Kidney (tissue), 14 donors: ENCODE measurements around the gene WBP1L. TPM values are rescaled to one million over a fixed set of nuclear protein-coding genes. Genes with fewer than 3 reads are reported as not detected.

Experiments used
- DNase-seq, 5 donors: peaks; one replicate each; pipeline ENCODE4 v3.0.0-alpha.2; 2013 to 2020
- FAIRE-seq: peaks from 2 replicates; lab custom pipeline; 2012; peaks lifted over from hg19 to GRCh38; lab: Jason Lieb, UNC
- H3K27ac ChIP-seq, 2 donors: one replicate each; pipeline ENCODE4 v1.7.0; 2013; ENCODE audit warnings: low read depth in 2 of 2, low read length in 2 of 2, inconsistent platforms in 1 of 2
- H3K27me3 ChIP-seq: one replicate; pipeline ENCODE4 v1.7.1; 2013; ENCODE audit warnings: low read length, inconsistent platforms; ENCODE audit not compliant: control insufficient read depth, insufficient read depth
- H3K36me3 ChIP-seq, 3 donors: one replicate each; pipeline versions ENCODE4 v1.7.0 to v1.7.1; 2013; ENCODE audit warnings: low read length in 3 of 3, control low read depth in 1 of 3, inconsistent platforms in 1 of 3; ENCODE audit not compliant: insufficient read depth in 3 of 3, control insufficient read depth in 2 of 3
- H3K4me1 ChIP-seq, 3 donors: one replicate each; pipeline versions ENCODE4 v1.7.0 to v1.7.1; 2013; ENCODE audit warnings: low read length in 3 of 3, inconsistent platforms in 1 of 3, low read depth in 1 of 3; ENCODE audit not compliant: control insufficient read depth in 2 of 3, insufficient read depth in 2 of 3
- H3K4me3 ChIP-seq, 3 donors: one replicate each; pipeline versions ENCODE4 v1.7.0 to v1.8.1; 2013; ENCODE audit warnings: low read length in 3 of 3, control low read depth in 1 of 3, inconsistent platforms in 1 of 3
- H3K9ac ChIP-seq, 3 donors: one replicate each; pipeline versions ENCODE4 v1.7.0 to v1.7.1; 2013; ENCODE audit warnings: low read length in 3 of 3, control low read depth in 1 of 3, inconsistent platforms in 1 of 3
- H3K9me3 ChIP-seq, 3 donors: one replicate each; pipeline versions ENCODE4 v1.7.0 to v1.7.1; 2013; ENCODE audit warnings: low read length in 3 of 3, control low read depth in 1 of 3, inconsistent platforms in 1 of 3; ENCODE audit not compliant: control insufficient read depth in 2 of 3, insufficient read depth in 1 of 3
- intact Hi-C: fragments of 100-400 bp; cut with DNase I; formaldehyde crosslinking; loops from one replicate; pipeline ENCODE4 v1.11.1; 2022
- polyA plus RNA-seq: library from polyadenylated mRNA; stranded (reverse); fragments of 350-450 nt; fragmentation: Illumina TruSeq; extraction: RNeasy Lipid Tissue Mini Kit (QIAGEN cat#74804); gene quantifications from one replicate; pipeline ENCODE4 v1.2.3, GENCODE V29; 2014; ENCODE audit warnings: low read depth, low replicate concordance; ENCODE audit not compliant: insufficient read depth
- total RNA-seq: library from RNA; stranded (reverse); fragmentation: NEBNext Ultra II Directional; extraction: Animal tissue kit (Norgen Biotek cat#: 25700); gene quantifications from one replicate; pipeline ENCODE4 v1.2.1, GENCODE V29; 2021
- TF ChIP-seq, protein P1 (sequence below): IDR thresholded peaks from 3 replicates; pipeline ENCODE4 v1.5.1; 2012; ENCODE audit warnings: mild to moderate bottlenecking, moderate library complexity, borderline replicate concordance; ENCODE audit not compliant: insufficient read depth; ENCODE audit errors: extremely low read depth
- donor health status: control.
- donor health status: control.
- donor health status: control.
- donor health status: control.
- donor health status: control.
- donor health status: DM: yes; HTN: yes; CAD: no.
- donor health status: Normal renal cell carcinoma (clear cell type).

Gene WBP1L
- total and polyA plus RNA-seq, 2 donors from 2014 or later: 27.8 to 55.7 TPM

DNA sequence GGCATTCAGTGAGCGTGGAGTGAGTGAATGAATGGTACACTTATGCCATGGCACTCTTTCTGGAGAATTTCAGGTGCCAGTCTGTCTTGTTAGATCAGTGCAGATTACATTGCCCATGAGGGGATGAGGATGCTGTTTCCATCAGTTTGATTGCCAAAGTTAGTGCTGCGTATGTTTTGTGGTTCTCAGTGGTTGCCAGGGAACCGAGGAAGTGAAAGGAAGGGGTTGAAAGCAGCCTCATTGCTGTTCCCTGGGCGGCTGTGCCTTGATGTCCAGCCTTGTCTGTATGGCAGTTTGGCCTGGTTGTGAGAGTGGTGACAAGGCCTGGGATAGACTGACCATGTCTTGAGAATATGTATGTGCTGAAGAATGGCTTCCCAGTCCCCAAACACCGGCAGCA is 30.2 kb downstream of the WBP1L start:
- Histone ChIP-seq H3K4me1 (peaks cover 5 to 60% (median 52%) of the 10 kb centered on the region in 3 donors), H3K27ac (peak overlapping the region; percentile 75 to 82), H3K27me3 (no peaks in the 10 kb centered on the region), H3K9me3 (no peaks in the 10 kb centered on the region), H3K4me3 (no peak overlapping the region), H3K9ac (peak overlapping the region in 1 of 3 donors; percentile 57), H3K36me3 (no peaks in the 10 kb centered on the region)
- intact Hi-C loops: no loop called here
- DNase-seq (no peak), FAIRE-seq (no peak)
- TF ChIP-seq, protein P1, sequence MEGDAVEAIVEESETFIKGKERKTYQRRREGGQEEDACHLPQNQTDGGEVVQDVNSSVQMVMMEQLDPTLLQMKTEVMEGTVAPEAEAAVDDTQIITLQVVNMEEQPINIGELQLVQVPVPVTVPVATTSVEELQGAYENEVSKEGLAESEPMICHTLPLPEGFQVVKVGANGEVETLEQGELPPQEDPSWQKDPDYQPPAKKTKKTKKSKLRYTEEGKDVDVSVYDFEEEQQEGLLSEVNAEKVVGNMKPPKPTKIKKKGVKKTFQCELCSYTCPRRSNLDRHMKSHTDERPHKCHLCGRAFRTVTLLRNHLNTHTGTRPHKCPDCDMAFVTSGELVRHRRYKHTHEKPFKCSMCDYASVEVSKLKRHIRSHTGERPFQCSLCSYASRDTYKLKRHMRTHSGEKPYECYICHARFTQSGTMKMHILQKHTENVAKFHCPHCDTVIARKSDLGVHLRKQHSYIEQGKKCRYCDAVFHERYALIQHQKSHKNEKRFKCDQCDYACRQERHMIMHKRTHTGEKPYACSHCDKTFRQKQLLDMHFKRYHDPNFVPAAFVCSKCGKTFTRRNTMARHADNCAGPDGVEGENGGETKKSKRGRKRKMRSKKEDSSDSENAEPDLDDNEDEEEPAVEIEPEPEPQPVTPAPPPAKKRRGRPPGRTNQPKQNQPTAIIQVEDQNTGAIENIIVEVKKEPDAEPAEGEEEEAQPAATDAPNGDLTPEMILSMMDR: no peak

DNA sequence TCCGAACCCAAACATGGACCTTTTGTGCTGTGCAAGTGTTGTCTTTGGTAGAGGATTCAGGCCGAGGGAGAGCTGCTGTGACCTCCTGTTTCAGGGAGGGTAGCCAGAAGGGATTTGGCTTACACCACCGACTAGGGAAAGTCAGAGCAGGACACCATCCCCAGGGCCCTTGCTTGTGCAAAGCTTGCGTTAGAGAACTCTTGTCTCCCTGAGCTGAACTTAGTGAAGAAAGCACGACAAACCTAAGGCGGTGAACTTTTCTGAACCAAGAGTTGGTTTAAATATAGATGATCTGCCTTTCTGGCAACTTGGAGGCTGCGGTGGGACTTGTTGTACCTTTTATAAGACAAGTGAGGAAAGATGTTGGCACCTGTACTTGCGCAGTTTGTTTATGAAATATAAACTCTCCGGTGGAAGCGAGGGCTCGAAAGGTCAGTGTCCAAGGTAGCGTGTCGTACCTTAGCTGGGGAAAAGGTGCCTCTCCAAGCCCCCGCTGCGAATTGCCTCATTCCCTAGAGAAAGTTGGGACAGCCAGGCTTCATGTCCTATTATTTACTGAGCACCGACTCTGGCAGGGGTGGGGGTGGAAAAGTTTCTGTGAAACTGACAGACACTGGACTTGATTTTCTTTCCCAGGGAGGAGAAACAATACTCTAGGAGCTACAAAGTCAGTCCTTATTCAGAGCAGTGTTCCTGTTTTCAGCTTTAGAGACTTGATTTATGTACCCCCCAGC is 31.6 kb downstream of the WBP1L start:
- intact Hi-C loops: no loop called here
- TF ChIP-seq, protein P1: no peak
- no peaks in the 10 kb centered on the region for H3K9me3 ChIP-seq
- H3K9ac ChIP-seq: peak overlapping the region in 2 of 3 donors; percentile 30 to 81
- H3K4me3 ChIP-seq: peak overlapping the region; percentile 57 to 72 (median 60)
- H3K4me1 ChIP-seq: peaks cover 8 to 58% (median 49%) of the 10 kb centered on the region in 3 donors
- DNase-seq (peak in 4 of 5 donors; percentile 21 to 79 (median 56)), FAIRE-seq (no peak)
- no peaks in the 10 kb centered on the region for H3K27me3 ChIP-seq
- H3K36me3 ChIP-seq: no peaks in the 10 kb centered on the region
- peak overlapping the region; percentile 93 to 98 for H3K27ac ChIP-seq

DNA sequence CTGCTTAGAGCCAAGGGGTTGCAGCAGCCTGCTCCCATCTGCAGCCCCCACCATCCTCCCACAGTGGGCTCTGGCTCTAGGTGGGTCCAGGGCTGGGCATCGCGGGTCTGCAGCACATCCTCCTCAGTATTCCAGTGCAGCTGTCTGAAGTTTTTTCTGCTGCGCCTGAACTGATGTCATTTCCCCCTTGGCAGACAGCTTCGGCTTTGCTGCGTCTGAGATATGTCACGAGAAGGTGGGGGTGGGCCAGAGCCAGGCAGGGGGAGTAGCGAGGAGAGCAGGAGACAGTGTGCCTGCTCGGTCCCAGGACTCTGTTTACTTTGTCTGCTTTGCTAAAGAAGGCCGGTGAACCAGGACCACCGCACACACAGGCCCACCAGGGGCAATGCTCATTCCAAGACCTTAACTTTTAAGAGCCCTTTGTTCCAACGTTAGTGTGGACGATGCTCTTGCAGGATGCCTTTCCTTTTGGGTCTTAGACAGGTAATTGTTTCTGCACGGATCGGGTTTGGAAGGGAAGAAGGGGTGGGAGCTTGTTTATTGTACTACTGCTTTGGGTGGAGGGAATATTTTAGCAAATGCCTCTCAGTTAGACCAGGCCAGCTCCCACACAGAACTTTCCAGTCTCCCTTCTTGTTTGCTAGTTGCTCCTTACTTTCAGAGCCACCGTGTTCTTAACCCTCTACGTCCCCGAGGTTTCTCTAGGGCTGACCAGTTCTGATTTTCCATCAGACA is 32.4 kb downstream of the WBP1L start:
- H3K9ac ChIP-seq: peak overlapping the region; percentile 54 to 81 (median 78)
- peaks cover 12 to 56% (median 51%) of the 10 kb centered on the region in 3 donors for H3K4me1 ChIP-seq
- H3K27ac ChIP-seq: peak overlapping the region; percentile 93 to 98
- H3K4me3 ChIP-seq: peak overlapping the region; percentile 57 to 72 (median 60)
- H3K9me3 ChIP-seq: no peaks in the 10 kb centered on the region
- no peak for FAIRE-seq
- no peaks in the 10 kb centered on the region for H3K27me3 ChIP-seq
- DNase-seq: peak; percentile 89 to 96 (median 93)
- intact Hi-C loops: no loop called here
- TF ChIP-seq, protein P1: no peak
- no peaks in the 10 kb centered on the region for H3K36me3 ChIP-seq
